HG03108 (cell line): ENCODE measurements around the gene IDH2.
"Not testable (repeated sequence)": the region's sequence is repeated elsewhere in the genome, so short reads cannot be mapped to it uniquely, and the experiment has no call there.

ENCODE experiments used
- ATAC-seq: cut with Tn5 transposase; IDR thresholded peaks from one replicate; pipeline ENCODE4 v1.9.1; 2021; ENCODE audit warnings: moderate library complexity; ENCODE audit not compliant: unreplicated experiment

IDH2 gene

GRCh38 chr15:90115783-90116182, 13.5 kb upstream of the IDH2 start:
- ATAC-seq, result no peak

GRCh38 chr15:90114451-90114901, 12.2 kb upstream of the IDH2 start:
- ATAC-seq, result no peak

- ATAC-seq, result no peak
These were observed 10.9 kb upstream of the IDH2 start for GRCh38 chr15:90113166-90113565.

GRCh38 chr15:90109163-90109751, 7.0 kb upstream of the IDH2 start:
- not testable (repeated sequence) for ATAC-seq

- not testable (repeated sequence) for ATAC-seq
These were observed 5.8 kb upstream of the IDH2 start for GRCh38 chr15:90108038-90108437.

- ATAC-seq, result no peak
These were observed 4.4 kb upstream of the IDH2 start for GRCh38 chr15:90106522-90107117.

GRCh38 chr15:90105521-90105920, 3.3 kb upstream of the IDH2 start:
- no peak for ATAC-seq

GRCh38 chr15:90104551-90104950, 2.3 kb upstream of the IDH2 start:
- ATAC-seq, result no peak

GRCh38 chr15:90103701-90104329, 1.5 kb upstream of the IDH2 start:
- no peak for ATAC-seq

GRCh38 chr15:90101130-90101968, 919 bp downstream of the IDH2 start:
- peak; percentile 7 for ATAC-seq

GRCh38 chr15:90099868-90100831, 2.1 kb downstream of the IDH2 start:
- ATAC-seq, result no peak

GRCh38 chr15:90099072-90099867, 3.0 kb downstream of the IDH2 start:
- ATAC-seq, result no peak

GRCh38 chr15:90097475-90097874, 4.8 kb downstream of the IDH2 start:
- ATAC-seq, result peak; percentile 49

- ATAC-seq, result no peak
These were observed 6.7 kb downstream of the IDH2 start for GRCh38 chr15:90095521-90095959.

GRCh38 chr15:90091156-90091931, 10.9 kb downstream of the IDH2 start:
- ATAC-seq, result no peak

- ATAC-seq, result no peak
These were observed 11.9 kb downstream of the IDH2 start for GRCh38 chr15:90090226-90090848.

- no peak for ATAC-seq
These were observed 14.7 kb downstream of the IDH2 start for GRCh38 chr15:90087454-90088154.

- ATAC-seq, result no peak
These were observed 15.4 kb downstream of the IDH2 start for GRCh38 chr15:90086868-90087268.
